Ammon's horn (tissue), 1 donor: ENCODE results near the gene LAMB2.

Experiments used
- DNase-seq: peaks from one replicate; pipeline ENCODE4 v3.0.0-alpha.2; 2016; ENCODE audit warnings: low spot score

LAMB2 gene

GRCh38 chr3:49132437-49133225 is at the start of gene LAMB2:
LAMB2 (minus strand) TSS chr3:49133050; CDS start chr3:49132867, 183 bp downstream.
- peak; percentile 67 for DNase-seq

- no peak for DNase-seq
Measured at GRCh38 chr3:49181351-49181750, 48.5 kb upstream of the LAMB2 start.

- DNase-seq = no peak
Measured at GRCh38 chr3:49180116-49180515, 47.3 kb upstream of the LAMB2 start.

- DNase-seq = no peak
Measured at GRCh38 chr3:49177073-49177472, 44.2 kb upstream of the LAMB2 start.

GRCh38 chr3:49175530-49175929 is 42.7 kb upstream of the LAMB2 start:
- DNase-seq = no peak

- DNase-seq = no peak
Measured at GRCh38 chr3:49174397-49174985, 41.6 kb upstream of the LAMB2 start.

GRCh38 chr3:49173792-49174170 is 40.9 kb upstream of the LAMB2 start:
- DNase-seq = peak; percentile 22

- DNase-seq = no peak
Measured at GRCh38 chr3:49173116-49173791, 40.4 kb upstream of the LAMB2 start.

GRCh38 chr3:49172551-49173041 is 39.7 kb upstream of the LAMB2 start:
- DNase-seq = no peak

GRCh38 chr3:49171775-49172500 is 39.1 kb upstream of the LAMB2 start:
- no peak for DNase-seq

- DNase-seq = peak; percentile 70
Measured at GRCh38 chr3:49171119-49171774, 38.4 kb upstream of the LAMB2 start, which contains the start of gene KLHDC8B. KLHDC8B (plus strand) TSS chr3:49171598; CDS start chr3:49172770, 1,172 bp downstream.

- DNase-seq = no peak
Measured at GRCh38 chr3:49170744-49171118, 37.9 kb upstream of the LAMB2 start.

- no peak for DNase-seq
Measured at GRCh38 chr3:49166752-49167556, 34.1 kb upstream of the LAMB2 start.

GRCh38 chr3:49165771-49166751 is 33.2 kb upstream of the LAMB2 start, which contains the start of gene CCDC71:
CCDC71 (minus strand) TSS chr3:49166331; CDS start chr3:49164208, 2,123 bp downstream.
- DNase-seq = peak; percentile 61

GRCh38 chr3:49164983-49165720 is 32.3 kb upstream of the LAMB2 start:
- no peak for DNase-seq

GRCh38 chr3:49163609-49164008 is 30.8 kb upstream of the LAMB2 start:
- no peak for DNase-seq

GRCh38 chr3:49162751-49163419 is 30.0 kb upstream of the LAMB2 start:
- DNase-seq = no peak
